Activated CD8-positive, alpha-beta T cell treated with anti-CD3 and anti-CD28 coated beads for 36 hours (primary cell): ENCODE results near the gene POP7. TPM values are rescaled to one million over a fixed set of nuclear protein-coding genes. Genes with fewer than 3 reads are reported as not detected.
"Not testable (repeated sequence)": the region's sequence is repeated elsewhere in the genome, so short reads cannot be mapped to it uniquely, and the experiment has no call there.

Source experiments
- ATAC-seq: fragments of 200-7000 bp; cut with Tn5 transposase; one replicate; pipeline ENCODE4 v1.10.0; 2021; ENCODE audit warnings: mild to moderate bottlenecking, moderate library complexity
- CTCF ChIA-PET: fragments of 350-600 bp; sonication (Branson Sonifier 250); formaldehyde crosslinking; loops from one replicate; lab custom pipeline; 2021; ENCODE audit warnings: antibody characterized with exemption; lab: Charles Lee
- POLR2A ChIA-PET: fragments of 350-600 bp; sonication (Branson Sonifier 250); formaldehyde crosslinking; loops from one replicate; lab custom pipeline; 2021; ENCODE audit warnings: antibody characterized with exemption; lab: Charles Lee
- DNase-seq: peaks from one replicate; pipeline ENCODE4 v3.0.0-alpha.2; 2020
- H3K27ac Mint-ChIP-seq: one replicate; pipeline ENCODE4 v1.8.0; 2021; ENCODE audit warnings: mild to moderate bottlenecking, mixed read lengths
- H3K27me3 Mint-ChIP-seq: one replicate; pipeline ENCODE4 v1.8.0; 2021; ENCODE audit warnings: mixed read lengths
- H3K36me3 Mint-ChIP-seq: one replicate; pipeline ENCODE4 v1.8.0; 2021; ENCODE audit warnings: low read depth, mixed read lengths
- H3K4me1 Mint-ChIP-seq: one replicate; pipeline ENCODE4 v1.8.0; 2021; ENCODE audit warnings: low read depth, mixed read lengths
- H3K4me3 Mint-ChIP-seq: one replicate; pipeline ENCODE4 v1.8.0; 2021; ENCODE audit warnings: mild to moderate bottlenecking, moderate library complexity, mixed read lengths
- H3K9me3 Mint-ChIP-seq: one replicate; pipeline ENCODE4 v1.8.0; 2021; ENCODE audit warnings: mixed read lengths
- CTCF ChIP-seq: fragments of 200-600 bp; IDR thresholded peaks from one replicate; pipeline ENCODE4 v1.8.0; 2022; ENCODE audit warnings: antibody characterized with exemption, mild to moderate bottlenecking
- intact Hi-C: fragments of 100-400 bp; cut with micrococcal nuclease; formaldehyde crosslinking; loops from one replicate; pipeline ENCODE4 v1.10.0; 2022
- total RNA-seq, 2 experiments: library from RNA; stranded (reverse); gene quantifications; one replicate each; pipeline ENCODE4 v1.2.3, GENCODE V29; 2021

Gene POP7
- 10 to 100 TPM; 47.4 to 48.1 TPM for total RNA-seq

- peak within 1 kb of the TSS; percentile 93 for H3K27ac Mint-ChIP-seq
- ChIA-PET POLR2A (interaction anchor here (0.8 to 1.9 kb wide), 15 partner anchors 10 to 277 kb away, joined by 3 to 22 read pairs (median 5); partner anchors contain the start of genes EPO, FBXO24, GIGYF1 and LRCH4), CTCF (interaction anchor here (0.6 to 9.9 kb wide), 54 partner anchors 9 to 577 kb away, joined by 3 to 162 read pairs (median 5); partner anchors contain the start of genes EPO, FBXO24, GIGYF1 and GNB2)
- H3K4me1 Mint-ChIP-seq, result peaks cover 6% of the 10 kb centered on the region
- peak within 1 kb of the TSS; percentile 97 for H3K4me3 Mint-ChIP-seq
- no peaks in the 10 kb centered on the region for H3K9me3 Mint-ChIP-seq
- DNase-seq (peak; percentile 100), ATAC-seq (peak; percentile 96)
- no peak for TF ChIP-seq CTCF
- H3K36me3 Mint-ChIP-seq, result peaks cover 9% of the 10 kb centered on the region
- H3K27me3 Mint-ChIP-seq, result no peaks in the 10 kb centered on the region
- intact Hi-C loops, result no loop called here
Measured at GRCh38 chr7:100705753-100706671, at the start of gene POP7. POP7 (plus strand) TSS chr7:100706121; CDS start chr7:100706831, 710 bp downstream.

DNA sequence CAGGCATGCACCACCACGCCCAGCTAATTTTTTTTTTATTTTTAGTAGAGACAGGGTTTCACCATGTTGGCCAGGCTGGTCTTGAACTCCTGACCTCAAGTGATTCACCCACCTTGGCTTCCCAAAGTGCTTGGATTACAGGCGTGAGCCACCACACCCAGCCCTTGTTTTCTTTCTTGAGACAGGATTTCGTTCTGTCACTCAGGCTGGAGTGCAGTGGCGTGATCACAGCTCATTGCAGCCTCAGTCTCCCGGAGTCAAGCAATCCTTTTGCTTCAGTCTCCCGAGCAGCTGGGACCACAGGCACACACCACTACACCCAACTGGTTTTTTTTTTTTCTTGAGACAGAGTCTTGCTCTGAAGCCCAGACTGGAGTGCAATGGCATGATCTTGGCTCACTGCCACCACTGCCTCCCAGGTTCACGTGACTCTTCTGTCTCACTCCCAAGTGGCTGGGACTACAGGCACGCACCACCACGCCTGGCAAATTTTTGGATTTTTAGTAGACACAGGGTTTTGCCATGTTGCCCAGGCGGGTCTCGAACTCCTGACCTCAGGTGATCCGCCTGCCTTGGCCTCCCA is 43.6 kb upstream of the POP7 start:
- CTCF ChIA-PET, result interaction anchor here (0.9 kb wide), 1 partner anchor 28 kb away, joined by 3 read pairs; no protein-coding TSS in a partner anchor
- H3K9me3 Mint-ChIP-seq, POLR2A ChIA-PET, H3K27me3 Mint-ChIP-seq, H3K27ac Mint-ChIP-seq, H3K36me3 Mint-ChIP-seq, H3K4me3 Mint-ChIP-seq, ATAC-seq, intact Hi-C loops, DNase-seq, H3K4me1 Mint-ChIP-seq: not testable (repeated sequence)

GRCh38 chr7:100665168-100665726 is 40.7 kb upstream of the POP7 start:
- Mint-ChIP-seq H3K36me3 (no peaks in the 10 kb centered on the region), H3K9me3 (no peaks in the 10 kb centered on the region), H3K27me3 (no peaks in the 10 kb centered on the region), H3K4me1 (no peaks in the 10 kb centered on the region), H3K4me3 (no peak overlapping the region), H3K27ac (no peak overlapping the region)
- ATAC-seq (no peak), DNase-seq (no peak)
- TF ChIP-seq CTCF, result no peak
- ChIA-PET CTCF (no interaction called here), POLR2A (interaction anchor here (1.3 kb wide), 1 partner anchor 25 kb away, joined by 3 read pairs; no protein-coding TSS in a partner anchor)
- intact Hi-C loops, result no loop called here

DNA sequence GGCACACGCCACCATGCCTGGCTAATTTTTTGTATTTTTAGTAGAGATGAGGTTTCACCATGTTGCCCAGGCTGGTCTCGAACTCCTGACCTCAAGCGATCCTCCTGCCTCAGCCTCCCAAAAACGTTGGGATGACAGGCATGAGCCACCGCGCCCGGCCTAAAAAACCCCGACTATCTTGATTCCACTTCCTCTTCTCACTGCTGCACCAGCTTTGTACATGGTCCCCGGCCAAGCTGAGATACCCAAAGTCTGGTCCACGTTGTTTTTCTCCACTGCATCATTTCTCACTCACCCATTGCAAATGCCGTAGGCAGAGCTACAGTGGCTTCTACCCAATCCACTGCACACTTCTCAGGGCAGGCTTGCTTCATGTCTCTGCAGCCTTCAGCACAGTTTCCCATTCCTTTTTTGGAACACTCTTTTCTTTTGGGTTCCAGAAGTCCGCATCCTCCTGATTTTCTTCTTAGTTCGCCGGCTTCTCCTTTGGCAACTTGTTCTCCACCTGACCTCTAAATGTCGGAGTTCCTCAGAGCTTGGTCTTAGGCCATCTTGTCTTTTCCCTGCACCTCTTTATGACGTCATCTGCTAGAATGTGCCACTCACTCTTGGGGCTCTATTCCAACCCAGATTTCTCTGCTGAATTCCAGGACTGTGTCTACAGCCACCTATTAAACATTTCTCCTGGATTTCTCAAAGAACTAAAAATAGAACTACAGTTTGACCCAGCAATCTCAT is 38.4 kb upstream of the POP7 start:
- intact Hi-C loops, result no loop called here
- no peaks in the 10 kb centered on the region for H3K9me3 Mint-ChIP-seq
- no peaks in the 10 kb centered on the region for H3K36me3 Mint-ChIP-seq
- H3K4me1 Mint-ChIP-seq, result no peaks in the 10 kb centered on the region
- ATAC-seq (no peak), DNase-seq (no peak)
- no peak overlapping the region for H3K27ac Mint-ChIP-seq
- no peaks in the 10 kb centered on the region for H3K27me3 Mint-ChIP-seq
- POLR2A ChIA-PET, result interaction anchor here (0.6 kb wide), 1 partner anchor 352 kb away, joined by 3 read pairs; the partner anchor contains the start of gene MUC17
- TF ChIP-seq CTCF, result no peak
- CTCF ChIA-PET, result interaction anchor here (0.7 kb wide), 1 partner anchor 33 kb away, joined by 3 read pairs; no protein-coding TSS in a partner anchor
- H3K4me3 Mint-ChIP-seq, result no peak overlapping the region

DNA sequence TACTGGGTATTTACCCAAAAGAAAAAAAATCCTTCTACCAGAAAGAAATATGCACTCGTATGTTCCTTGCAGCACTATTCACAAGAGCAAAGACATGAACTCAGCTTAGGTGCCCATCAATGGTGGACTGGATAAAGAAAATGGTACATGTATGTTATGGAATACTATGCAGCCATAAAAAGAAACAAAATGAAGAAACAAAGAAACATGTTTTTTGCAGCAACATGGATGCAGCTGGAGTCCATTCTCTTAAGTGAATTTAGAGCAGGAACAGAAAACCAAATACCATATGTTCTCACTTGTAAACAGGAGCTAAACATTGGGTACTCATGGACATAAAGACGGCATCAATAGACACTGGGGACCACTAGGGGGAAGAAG is 37.9 kb upstream of the POP7 start:
- no peak for TF ChIP-seq CTCF
- H3K4me3 Mint-ChIP-seq, result no peak overlapping the region
- no peak overlapping the region for H3K27ac Mint-ChIP-seq
- DNase-seq (no peak), ATAC-seq (no peak)
- H3K9me3 Mint-ChIP-seq, result no peaks in the 10 kb centered on the region
- intact Hi-C loops, result no loop called here
- no peaks in the 10 kb centered on the region for H3K27me3 Mint-ChIP-seq
- ChIA-PET POLR2A (no interaction called here), CTCF (no interaction called here)
- H3K36me3 Mint-ChIP-seq, result no peaks in the 10 kb centered on the region
- no peaks in the 10 kb centered on the region for H3K4me1 Mint-ChIP-seq

DNA sequence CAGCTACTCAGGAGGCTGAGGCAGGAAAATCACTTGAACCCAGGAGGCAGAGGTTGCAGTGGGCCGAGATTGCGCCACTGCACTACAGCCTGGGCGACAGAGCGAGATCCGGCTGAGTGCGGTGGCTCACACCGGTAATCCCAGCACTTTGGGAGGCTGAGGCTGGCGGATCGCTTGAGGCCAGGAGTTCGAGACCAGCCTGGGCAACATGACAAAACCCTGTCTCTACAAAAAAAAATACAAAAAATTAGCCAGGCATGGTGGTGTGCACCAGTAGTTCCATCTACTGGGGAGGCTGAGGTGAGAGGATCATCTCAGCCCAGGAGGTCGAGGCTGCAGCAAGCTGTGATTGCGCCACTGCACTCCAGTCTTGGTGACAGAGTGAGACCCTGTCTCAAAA is 36.8 kb upstream of the POP7 start:
- H3K36me3 Mint-ChIP-seq, intact Hi-C loops, DNase-seq, CTCF ChIA-PET, H3K4me1 Mint-ChIP-seq, ATAC-seq, H3K4me3 Mint-ChIP-seq, H3K9me3 Mint-ChIP-seq, POLR2A ChIA-PET, H3K27me3 Mint-ChIP-seq, H3K27ac Mint-ChIP-seq: not testable (repeated sequence)
